ENCODE measurements around the gene PTPRE.

The PTPRE gene

GRCh38 chr10:128018691-128019090 lies 111.8 kb downstream of the PTPRE start:
- no peaks in the 10 kb centered on the region for H3K79me2 ChIP-seq (ENCODE audit: insufficient read depth, low read length)
- no peak overlapping the region for H2AFZ ChIP-seq (ENCODE audit: low read length)
- no peak overlapping the region for H3K4me2 ChIP-seq (ENCODE audit: low read depth, low read length, poor library complexity, severe bottlenecking)
- H3K27me3 ChIP-seq (ENCODE audit: insufficient read depth, low read length, poor library complexity, severe bottlenecking), result no peaks in the 10 kb centered on the region
- H3K9me2 ChIP-seq (replicated peaks; ENCODE audit: low read depth, low read length), result no peaks in the 10 kb centered on the region
- no peaks in the 10 kb centered on the region for H3F3A ChIP-seq (ENCODE audit: low read depth)
- TF ChIP-seq, protein P1, sequence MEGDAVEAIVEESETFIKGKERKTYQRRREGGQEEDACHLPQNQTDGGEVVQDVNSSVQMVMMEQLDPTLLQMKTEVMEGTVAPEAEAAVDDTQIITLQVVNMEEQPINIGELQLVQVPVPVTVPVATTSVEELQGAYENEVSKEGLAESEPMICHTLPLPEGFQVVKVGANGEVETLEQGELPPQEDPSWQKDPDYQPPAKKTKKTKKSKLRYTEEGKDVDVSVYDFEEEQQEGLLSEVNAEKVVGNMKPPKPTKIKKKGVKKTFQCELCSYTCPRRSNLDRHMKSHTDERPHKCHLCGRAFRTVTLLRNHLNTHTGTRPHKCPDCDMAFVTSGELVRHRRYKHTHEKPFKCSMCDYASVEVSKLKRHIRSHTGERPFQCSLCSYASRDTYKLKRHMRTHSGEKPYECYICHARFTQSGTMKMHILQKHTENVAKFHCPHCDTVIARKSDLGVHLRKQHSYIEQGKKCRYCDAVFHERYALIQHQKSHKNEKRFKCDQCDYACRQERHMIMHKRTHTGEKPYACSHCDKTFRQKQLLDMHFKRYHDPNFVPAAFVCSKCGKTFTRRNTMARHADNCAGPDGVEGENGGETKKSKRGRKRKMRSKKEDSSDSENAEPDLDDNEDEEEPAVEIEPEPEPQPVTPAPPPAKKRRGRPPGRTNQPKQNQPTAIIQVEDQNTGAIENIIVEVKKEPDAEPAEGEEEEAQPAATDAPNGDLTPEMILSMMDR (conservative IDR thresholded peaks at IDR 0.05; ENCODE audit: low read length), result no peak
- TF ChIP-seq EZH2phosphoT487 (IDR thresholded peaks at IDR 0.05; ENCODE audit: borderline replicate concordance), result no peak
- no peak overlapping the region for H3K9ac ChIP-seq (ENCODE audit: low read depth, low read length, poor library complexity, severe bottlenecking)
- no peaks in the 10 kb centered on the region for H3K9me3 ChIP-seq (ENCODE audit: insufficient read depth, low read depth, low read length)
- no peaks in the 10 kb centered on the region for H3K4me1 ChIP-seq (ENCODE audit: insufficient read depth, low read length, poor library complexity, severe bottlenecking)
- H4K20me1 ChIP-seq (ENCODE audit: insufficient read depth, low read length, poor library complexity, severe bottlenecking), result no peaks in the 10 kb centered on the region
- H3K36me3 ChIP-seq (ENCODE audit: insufficient read depth, low read length), result no peaks in the 10 kb centered on the region
- no peak overlapping the region for H3K4me3 ChIP-seq (ENCODE audit: low read length, poor library complexity, severe bottlenecking)

GRCh38 chr10:128022261-128023196 lies 115.6 kb downstream of the PTPRE start:
- H3F3A ChIP-seq (ENCODE audit: low read depth), result no peaks in the 10 kb centered on the region
- no peak overlapping the region for H2AFZ ChIP-seq (ENCODE audit: low read length)
- no peaks in the 10 kb centered on the region for H4K20me1 ChIP-seq (ENCODE audit: insufficient read depth, low read length, poor library complexity, severe bottlenecking)
- no peak overlapping the region for H3K4me3 ChIP-seq (ENCODE audit: low read length, poor library complexity, severe bottlenecking)
- H3K9me3 ChIP-seq (ENCODE audit: insufficient read depth, low read depth, low read length), result no peaks in the 10 kb centered on the region
- H3K36me3 ChIP-seq (ENCODE audit: insufficient read depth, low read length), result no peaks in the 10 kb centered on the region
- no peak overlapping the region for H3K9ac ChIP-seq (ENCODE audit: low read depth, low read length, poor library complexity, severe bottlenecking)
- peaks cover 16% of the 10 kb centered on the region for H3K4me1 ChIP-seq (ENCODE audit: insufficient read depth, low read length, poor library complexity, severe bottlenecking)
- no peak overlapping the region for H3K4me2 ChIP-seq (ENCODE audit: low read depth, low read length, poor library complexity, severe bottlenecking)
- no peaks in the 10 kb centered on the region for H3K79me2 ChIP-seq (ENCODE audit: insufficient read depth, low read length)
- no peaks in the 10 kb centered on the region for H3K27me3 ChIP-seq (ENCODE audit: insufficient read depth, low read length, poor library complexity, severe bottlenecking)
- TF ChIP-seq EZH2phosphoT487 (IDR thresholded peaks at IDR 0.05; ENCODE audit: borderline replicate concordance), result no peak
- TF ChIP-seq, protein P1 (conservative IDR thresholded peaks at IDR 0.05; ENCODE audit: low read length), result no peak
- H3K9me2 ChIP-seq (replicated peaks; ENCODE audit: low read depth, low read length), result no peaks in the 10 kb centered on the region

- Histone ChIP-seq H4K20me1 (ENCODE audit: insufficient read depth, low read length, poor library complexity, severe bottlenecking) (no peaks in the 10 kb centered on the region), H3K9me3 (ENCODE audit: insufficient read depth, low read depth, low read length) (no peaks in the 10 kb centered on the region), H3K4me3 (ENCODE audit: low read length, poor library complexity, severe bottlenecking) (no peak overlapping the region), H3K27me3 (ENCODE audit: insufficient read depth, low read length, poor library complexity, severe bottlenecking) (no peaks in the 10 kb centered on the region), H3K9me2 (replicated peaks; ENCODE audit: low read depth, low read length) (no peaks in the 10 kb centered on the region), H3K9ac (ENCODE audit: low read depth, low read length, poor library complexity, severe bottlenecking) (no peak overlapping the region), H2AFZ (ENCODE audit: low read length) (no peak overlapping the region), H3K36me3 (ENCODE audit: insufficient read depth, low read length) (no peaks in the 10 kb centered on the region), H3K79me2 (ENCODE audit: insufficient read depth, low read length) (no peaks in the 10 kb centered on the region), H3K4me1 (ENCODE audit: insufficient read depth, low read length, poor library complexity, severe bottlenecking) (peaks cover 16% of the 10 kb centered on the region), H3K4me2 (ENCODE audit: low read depth, low read length, poor library complexity, severe bottlenecking) (no peak overlapping the region), H3F3A (ENCODE audit: low read depth) (no peaks in the 10 kb centered on the region)
- TF ChIP-seq, protein P1 (conservative IDR thresholded peaks at IDR 0.05; ENCODE audit: low read length), result no peak
- TF ChIP-seq EZH2phosphoT487 (IDR thresholded peaks at IDR 0.05; ENCODE audit: borderline replicate concordance), result no peak
These were observed 117.5 kb downstream of the PTPRE start for GRCh38 chr10:128024426-128024825.

All from Loucy (cell line).